Esophagus squamous epithelium (tissue), 5 donors: Measurements from ENCODE around the gene LIPC. TPM values are rescaled to one million over a fixed set of nuclear protein-coding genes. Genes with fewer than 3 reads are reported as not detected.

Experiments used
- DNase-seq: peaks from one replicate; lab custom pipeline; 2025; lab: John Stamatoyannopoulos, UW
- H3K27ac ChIP-seq, 4 donors: fragments of 200-600 bp; sonication (generic); one replicate each; pipeline ENCODE4 v1.5.1; 2016 to 2019; ENCODE audit warnings: mild to moderate bottlenecking in 1 of 4
- H3K27me3 ChIP-seq, 4 donors: fragments of 200-600 bp; sonication (generic); 1 replicate in 3 of 4; 2 replicates in 1 of 4; pipeline versions ENCODE4 v1.5.1 to v1.6.0; 2017 to 2021; ENCODE audit warnings: antibody characterized with exemption in 1 of 4
- H3K36me3 ChIP-seq, 3 donors: fragments of 200-600 bp; sonication (generic); one replicate each; pipeline ENCODE4 v1.5.1; 2016 to 2019
- H3K4me1 ChIP-seq, 3 donors: fragments of 200-600 bp; sonication (generic); one replicate each; pipeline ENCODE4 v1.5.1; 2017 to 2019
- H3K4me3 ChIP-seq, 4 donors: fragments of 200-600 bp; sonication (generic); 1 replicate in 3 of 4; 2 replicates in 1 of 4; pipeline ENCODE4 v1.5.1; 2016 to 2019; ENCODE audit warnings: mild to moderate bottlenecking in 2 of 4, moderate library complexity in 1 of 4
- H3K9me3 ChIP-seq, 3 donors: fragments of 200-600 bp; sonication (generic); one replicate each; pipeline ENCODE4 v1.5.1; 2016 to 2019
- CTCF ChIP-seq, 6 experiments: fragments of 450-650 bp in 4 of 6; fragments of 200-600 bp in 2 of 6; sonication (generic) in 2 of 6; IDR thresholded peaks; one replicate each; pipeline ENCODE4 v1.5.1; 2016 to 2019; ENCODE audit warnings: antibody characterized with exemption in 6 of 6, mild to moderate bottlenecking in 4 of 6, moderate library complexity in 4 of 6
- POLR2A ChIP-seq, 4 donors: fragments of 450-650 bp; IDR thresholded peaks; one replicate each; pipeline ENCODE4 v1.6.1; 2017; ENCODE audit warnings: antibody characterized with exemption in 4 of 4, mild to moderate bottlenecking in 4 of 4, moderate library complexity in 3 of 4
- WGBS, 2 donors: methylation state at CpG; one replicate each; pipeline ENCODE4 v1.1.5; 2018; 5-methylcytosine and 5-hydroxymethylcytosine counted together
- intact Hi-C: fragments of 100-400 bp; cut with DNase I; formaldehyde crosslinking; loops from one replicate; pipeline ENCODE4 v1.15.0; 2022
- total RNA-seq, 4 donors: library from RNA; depleted of rRNA; stranded (reverse); fragments of >200 nt; gene quantifications; one replicate each; pipeline ENCODE4 v1.1.0, GENCODE V29; 2016
- donor health status: DM: yes; HTN: yes; CAD: no.

The LIPC gene
- total RNA-seq, 4 donors from 2014 or later: 0.27 to 1.1 (median 0.38) TPM; not detected in 1

- TF ChIP-seq CTCF (IDR thresholded peaks at IDR 0.05) (no peak), POLR2A (IDR thresholded peaks at IDR 0.05) (no peak)
- Histone ChIP-seq H3K27me3 (no peaks in the 10 kb centered on the region), H3K4me3 (no peak overlapping the region), H3K4me1 (peaks cover 0 to 25% (median 15%) of the 10 kb centered on the region in 3 donors), H3K9me3 (no peaks in the 10 kb centered on the region), H3K36me3 (no peaks in the 10 kb centered on the region), H3K27ac (no peak overlapping the region)
- intact Hi-C loops: no loop called here
- DNase-seq: no peak
These were observed 3.8 kb upstream of the LIPC start for GRCh38 chr15:58427987-58428386.

GRCh38 chr15:58430224-58430787, 1.5 kb upstream of the LIPC start:
- TF ChIP-seq POLR2A (IDR thresholded peaks at IDR 0.05) (no peak), CTCF (IDR thresholded peaks at IDR 0.05) (no peak)
- Histone ChIP-seq H3K27ac (no peak overlapping the region), H3K4me1 (peaks cover 0 to 20% (median 5%) of the 10 kb centered on the region in 3 donors), H3K4me3 (no peak overlapping the region), H3K36me3 (no peaks in the 10 kb centered on the region), H3K9me3 (no peaks in the 10 kb centered on the region), H3K27me3 (no peaks in the 10 kb centered on the region)
- intact Hi-C loops: no loop called here
- 94 to 99% methylated on average over 5 of the region's 5 CpGs for WGBS, 2 donors
- no peak for DNase-seq

GRCh38 chr15:58432401-58432800, 610 bp downstream of the LIPC start:
- H3K27ac ChIP-seq: no peak overlapping the region

GRCh38 chr15:58433597-58434333, 2.0 kb downstream of the LIPC start:
- Histone ChIP-seq H3K36me3 (no peaks in the 10 kb centered on the region), H3K4me3 (no peak overlapping the region), H3K27ac (no peak overlapping the region), H3K9me3 (no peaks in the 10 kb centered on the region), H3K4me1 (peaks cover 3 to 20% (median 5%) of the 10 kb centered on the region in 3 donors), H3K27me3 (no peaks in the 10 kb centered on the region)
- WGBS, 2 donors: 68 to 92% methylated on average over 2 to 4 of the region's 4 CpGs
- TF ChIP-seq POLR2A (IDR thresholded peaks at IDR 0.05) (no peak), CTCF (IDR thresholded peaks at IDR 0.05) (no peak)
- intact Hi-C loops: no loop called here
- no peak for DNase-seq

More at GRCh38 chr15:58432401-58432800, 610 bp downstream of the LIPC start:
- no peak for TF ChIP-seq CTCF (IDR thresholded peaks at IDR 0.05)
- peaks cover 0 to 17% (median 5%) of the 10 kb centered on the region in 3 donors for H3K4me1 ChIP-seq
- H3K36me3 ChIP-seq: no peaks in the 10 kb centered on the region
- H3K27me3 ChIP-seq: no peaks in the 10 kb centered on the region
- H3K9me3 ChIP-seq: no peaks in the 10 kb centered on the region
- 51 to 53% methylated on average over 7 of the region's 7 CpGs for WGBS, 2 donors
- no peak overlapping the region for H3K4me3 ChIP-seq
- DNase-seq: no peak
- intact Hi-C loops: no loop called here

DNA sequence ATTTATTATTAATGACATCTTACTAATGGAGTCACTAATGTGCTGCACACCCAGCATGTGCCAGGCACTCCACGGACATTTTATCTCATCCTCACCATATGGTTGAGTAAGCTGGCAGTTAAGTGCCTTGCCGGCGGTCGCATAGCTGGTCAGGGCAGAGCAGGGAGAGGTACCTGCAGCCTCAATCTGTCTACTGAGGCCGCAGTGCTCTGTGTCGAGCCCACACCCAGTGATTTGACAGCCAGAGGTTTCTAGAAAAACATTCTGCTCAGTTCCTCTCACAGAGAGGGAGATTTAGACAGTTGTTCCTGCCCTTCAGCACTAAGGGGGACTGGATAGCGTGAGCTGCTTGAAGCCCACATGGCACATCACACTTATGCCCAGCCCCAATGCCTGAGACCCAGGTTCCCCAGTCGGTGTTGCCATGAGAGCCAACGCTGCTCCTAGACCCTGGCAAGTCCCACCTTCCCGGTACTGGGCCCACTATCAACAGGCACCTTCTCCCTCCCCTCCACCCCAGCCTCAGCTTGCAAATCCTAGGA, 2.6 kb downstream of the LIPC start:
- DNase-seq: no peak
- WGBS, 2 donors: 80 to 94% methylated on average over 1 to 8 of the region's 10 CpGs
- intact Hi-C loops: no loop called here

More for the DNA sequence above, 2.6 kb downstream of the LIPC start:
- TF ChIP-seq POLR2A (IDR thresholded peaks at IDR 0.05) (no peak), CTCF (IDR thresholded peaks at IDR 0.05) (no peak)
- no peaks in the 10 kb centered on the region for H3K9me3 ChIP-seq
- no peaks in the 10 kb centered on the region for H3K36me3 ChIP-seq
- H3K4me1 ChIP-seq: peaks cover 6 to 26% (median 7%) of the 10 kb centered on the region in 3 donors
- H3K27me3 ChIP-seq: no peaks in the 10 kb centered on the region
- H3K27ac ChIP-seq: no peak overlapping the region
- no peak overlapping the region for H3K4me3 ChIP-seq
